ENCODE results near the gene B3GNT8. TPM values are rescaled to one million over a fixed set of nuclear protein-coding genes. Genes with fewer than 3 reads are reported as not detected.

The B3GNT8 gene
- total and polyA plus RNA-seq, 2 of the 4 experiments (the other 2 are of a cell fraction) = 0.36 TPM

- TF ChIP-seq ELK1 (IDR thresholded peaks at IDR 0.05; ENCODE audit: borderline replicate concordance, low read depth, low read length) = no peak
- TF ChIP-seq SMC3 (IDR thresholded peaks at IDR 0.05; ENCODE audit: low read depth, low read length) = no peak
- no peak for TF ChIP-seq CEBPB (IDR thresholded peaks at IDR 0.05; ENCODE audit: low read depth, low read length)
- TF ChIP-seq FOS (IDR thresholded peaks at IDR 0.05; ENCODE audit: low read depth, low read length) = no peak
- no peak for TF ChIP-seq RFX5 (IDR thresholded peaks at IDR 0.05; ENCODE audit: low read depth, low read length)
- no peak for TF ChIP-seq POLR2A (IDR thresholded peaks at IDR 0.05; ENCODE audit: low read depth, low read length)
- TF ChIP-seq RAD21 (IDR thresholded peaks at IDR 0.05; ENCODE audit: low read length) = no peak
- TF ChIP-seq CTCF (conservative IDR thresholded peaks at IDR 0.05; ENCODE audit: low read depth, low read length) = no peak
- TF ChIP-seq MXI1 (IDR thresholded peaks at IDR 0.05; ENCODE audit: borderline replicate concordance, low read depth, low read length) = no peak
- TF ChIP-seq MAFK (IDR thresholded peaks at IDR 0.05; ENCODE audit: low read depth, low read length) = no peak
- no peak for TF ChIP-seq CHD1 (IDR thresholded peaks at IDR 0.05; ENCODE audit: low read depth, low read length)
- TF ChIP-seq BHLHE40 (IDR thresholded peaks at IDR 0.05; ENCODE audit: low read depth, low read length) = no peak
- TF ChIP-seq NFE2L2 (IDR thresholded peaks at IDR 0.05; ENCODE audit: low read depth, low read length) = no peak
- TF ChIP-seq RCOR1 (IDR thresholded peaks at IDR 0.05; ENCODE audit: insufficient replicate concordance, low read length) = no peak
- TF ChIP-seq USF2 (IDR thresholded peaks at IDR 0.05; ENCODE audit: low read depth, low read length) = no peak
- TF ChIP-seq MAZ (IDR thresholded peaks at IDR 0.05; ENCODE audit: borderline replicate concordance, low read depth, low read length) = no peak
- no peak overlapping the region for H2AK5ac ChIP-seq (ENCODE audit: low read depth, low read length)
- no peaks in the 10 kb centered on the region for H4K20me1 ChIP-seq (ENCODE audit: insufficient read depth, low read length)
- H2AFZ ChIP-seq (replicated peaks; ENCODE audit: low read length, poor library complexity) = no peak overlapping the region
- no peak overlapping the region for H3K56ac ChIP-seq (ENCODE audit: extremely low read depth, insufficient read depth, low read length)
- in situ Hi-C loops (cut with MboI; ENCODE audit: low sequenced_read_pairs) (no loop called here), dilution Hi-C loops (cut with HindIII; ENCODE audit: low sequenced_read_pairs, unreplicated experiment) (no loop called here), intact Hi-C loops (cut with micrococcal nuclease) (no loop called here)
- H3K4ac ChIP-seq (ENCODE audit: low read depth, low read length) = no peak overlapping the region
- H3K9ac ChIP-seq (ENCODE audit: low read depth, low read length) = no peak overlapping the region
- no peak overlapping the region for H3K4me3 ChIP-seq (ENCODE audit: insufficient read depth, low read depth, low read length)
- H3K4me2 ChIP-seq (ENCODE audit: low read depth, low read length) = no peak overlapping the region
- H3K27me3 ChIP-seq (ENCODE audit: control insufficient read depth, insufficient read depth, low read length) = no peaks in the 10 kb centered on the region
- peaks cover 4% of the 10 kb centered on the region; the same call in 1 of the 2 replicates for H3K4me1 ChIP-seq (ENCODE audit: control insufficient read depth, insufficient read depth, low read length)
- H2BK5ac ChIP-seq (ENCODE audit: low read depth, low read length, poor library complexity, severe bottlenecking) = no peak overlapping the region
- no peak overlapping the region for H2BK15ac ChIP-seq (ENCODE audit: low read depth, low read length)
- ATAC-seq (ENCODE audit: low read depth) = no peak
- no peak overlapping the region for H4K8ac ChIP-seq (ENCODE audit: low read depth in 2 of 2, low read length in 2 of 2)
- no peak overlapping the region for H3K23ac ChIP-seq (ENCODE audit: low read depth, low read length)
- no TSS peak for BruUV-seq (replicated peaks)
- H2AK9ac ChIP-seq (replicated peaks; ENCODE audit: low read depth, low read length, poor library complexity) = no peak overlapping the region
- no peak overlapping the region for H3K27ac ChIP-seq (ENCODE audit: insufficient read depth, low read length)
- no peak overlapping the region for H3K18ac ChIP-seq (ENCODE audit: low read depth, low read length)
- H4K91ac ChIP-seq (ENCODE audit: insufficient read depth, low read depth, low read length) = no peak overlapping the region
- no CpG with 5 or more reads among the region's 3 CpGs for WGBS, 2 experiments (ENCODE audit: extremely low coverage in 2 of 2, insufficient read length in 1 of 2)
- no peak for DNase-seq
- H2BK120ac ChIP-seq (ENCODE audit: low read depth, low read length) = no peak overlapping the region
- 0 out of 2 replicates have a peak, but pooled peaks cover 5% of the 10 kb centered on the region for H3K36me3 ChIP-seq (ENCODE audit: control insufficient read depth, insufficient read depth, low read length)
- H3K14ac ChIP-seq (replicated peaks; ENCODE audit: low read depth, low read length) = no peak overlapping the region
- no peak overlapping the region for H2BK20ac ChIP-seq (ENCODE audit: low read depth, low read length)
- no peaks in the 10 kb centered on the region for H3K9me3 ChIP-seq (ENCODE audit: control insufficient read depth, insufficient read depth, low read length)
- no peak overlapping the region for H4K5ac ChIP-seq (ENCODE audit: low read depth, low read length)
- CTCF ChIA-PET = no interaction called here
- peaks cover 15% of the 10 kb centered on the region; the same call in 1 of the 2 replicates for H3K9me1 ChIP-seq (ENCODE audit: insufficient read depth, low read length)
- POLR2A ChIA-PET (ENCODE audit: unreplicated experiment) = no interaction called here
- peaks cover 21 to 31% of the 10 kb centered on the region in 2 experiments for H3K79me1 ChIP-seq (ENCODE audit: low read depth in 1 of 2, low read length in 2 of 2)
Measured at GRCh38 chr19:41402010-41402409, 25.2 kb downstream of the B3GNT8 start.
